GM12801 (cell line): ENCODE data around the gene KCNJ11.

Source experiments
- TF ChIP-seq, protein P1 (sequence below): IDR thresholded peaks from one replicate; pipeline ENCODE4 v1.5.1; 2011; ENCODE audit warnings: control low read depth; ENCODE audit not compliant: insufficient read length; ENCODE audit errors: extremely low read depth

Gene KCNJ11

GRCh38 chr11:17401316-17401715 lies 12.9 kb upstream of the KCNJ11 start:
- TF ChIP-seq, protein P1, sequence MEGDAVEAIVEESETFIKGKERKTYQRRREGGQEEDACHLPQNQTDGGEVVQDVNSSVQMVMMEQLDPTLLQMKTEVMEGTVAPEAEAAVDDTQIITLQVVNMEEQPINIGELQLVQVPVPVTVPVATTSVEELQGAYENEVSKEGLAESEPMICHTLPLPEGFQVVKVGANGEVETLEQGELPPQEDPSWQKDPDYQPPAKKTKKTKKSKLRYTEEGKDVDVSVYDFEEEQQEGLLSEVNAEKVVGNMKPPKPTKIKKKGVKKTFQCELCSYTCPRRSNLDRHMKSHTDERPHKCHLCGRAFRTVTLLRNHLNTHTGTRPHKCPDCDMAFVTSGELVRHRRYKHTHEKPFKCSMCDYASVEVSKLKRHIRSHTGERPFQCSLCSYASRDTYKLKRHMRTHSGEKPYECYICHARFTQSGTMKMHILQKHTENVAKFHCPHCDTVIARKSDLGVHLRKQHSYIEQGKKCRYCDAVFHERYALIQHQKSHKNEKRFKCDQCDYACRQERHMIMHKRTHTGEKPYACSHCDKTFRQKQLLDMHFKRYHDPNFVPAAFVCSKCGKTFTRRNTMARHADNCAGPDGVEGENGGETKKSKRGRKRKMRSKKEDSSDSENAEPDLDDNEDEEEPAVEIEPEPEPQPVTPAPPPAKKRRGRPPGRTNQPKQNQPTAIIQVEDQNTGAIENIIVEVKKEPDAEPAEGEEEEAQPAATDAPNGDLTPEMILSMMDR: no peak

- TF ChIP-seq, protein P1: no peak
Measured at GRCh38 chr11:17400048-17400775, 11.8 kb upstream of the KCNJ11 start.

GRCh38 chr11:17399236-17399635 lies 10.8 kb upstream of the KCNJ11 start:
- TF ChIP-seq, protein P1: no peak

DNA sequence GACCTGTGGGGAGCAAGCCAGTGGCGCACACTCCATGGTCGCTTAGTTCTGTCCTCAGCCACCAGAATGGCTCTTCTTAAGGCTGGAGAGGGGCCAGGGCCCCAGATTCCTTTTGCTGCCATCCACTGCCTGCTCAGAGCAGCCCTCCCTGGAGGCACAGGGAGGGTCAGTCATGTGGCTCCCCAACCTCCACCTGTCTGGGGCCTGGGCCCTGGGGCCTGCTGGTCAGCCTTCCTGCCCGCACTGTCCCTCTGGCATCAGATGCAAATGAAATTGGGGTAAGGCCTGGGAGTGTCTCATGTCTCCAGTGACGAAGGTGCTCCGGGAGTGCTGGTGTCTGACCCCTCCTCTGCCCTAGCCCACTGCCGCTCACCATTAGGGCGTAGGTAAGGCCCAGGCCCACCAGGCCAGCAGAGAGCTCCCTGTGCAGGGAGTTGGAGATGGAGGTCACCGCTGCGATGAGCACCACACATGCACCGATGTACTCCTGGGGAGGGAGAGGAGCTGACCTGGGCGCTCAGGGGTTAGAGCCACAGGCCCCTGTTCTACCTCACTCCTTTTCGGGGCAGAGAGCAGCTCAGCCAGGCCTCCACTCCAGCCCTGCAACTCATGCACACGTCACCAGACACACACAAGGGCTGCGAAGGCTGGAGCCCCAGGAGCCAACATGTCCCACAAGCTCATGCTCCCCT lies 9.0 kb upstream of the KCNJ11 start:
- TF ChIP-seq, protein P1: no peak

DNA sequence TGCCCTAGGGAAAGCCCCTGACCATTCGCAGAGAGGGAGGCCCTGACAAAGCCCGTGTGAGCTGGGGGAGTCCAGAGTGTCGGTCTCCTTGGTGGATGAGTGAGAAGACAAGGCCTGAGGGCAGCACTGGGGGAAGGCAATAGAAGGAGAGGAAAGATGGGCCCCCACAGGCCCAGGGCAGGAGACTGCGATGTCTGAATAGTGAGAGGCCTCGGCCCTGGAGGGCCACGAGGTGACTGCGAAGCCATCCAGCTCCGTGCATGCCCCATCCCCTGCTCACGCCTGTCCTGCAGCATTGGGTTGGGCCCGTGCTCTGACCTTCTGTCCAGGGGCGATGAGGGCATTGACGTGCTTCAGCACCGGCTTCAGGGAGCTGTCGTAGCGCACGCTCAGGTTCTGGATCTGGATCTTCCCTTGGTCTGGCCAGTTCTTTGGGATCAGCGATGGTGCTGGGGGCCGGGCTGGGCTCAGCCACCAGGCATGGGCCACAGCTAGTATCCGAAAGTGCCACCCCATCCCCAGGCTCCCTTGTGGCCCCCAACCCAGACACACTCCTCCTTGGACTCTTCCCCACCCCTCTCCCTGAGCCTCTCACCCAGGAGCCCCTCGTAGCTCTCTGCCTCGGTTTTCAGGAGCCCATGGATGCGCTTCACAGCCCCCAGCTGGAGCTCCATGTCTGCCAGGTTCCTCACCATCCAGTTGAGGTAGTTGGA lies 8.3 kb upstream of the KCNJ11 start:
- TF ChIP-seq, protein P1: no peak

DNA sequence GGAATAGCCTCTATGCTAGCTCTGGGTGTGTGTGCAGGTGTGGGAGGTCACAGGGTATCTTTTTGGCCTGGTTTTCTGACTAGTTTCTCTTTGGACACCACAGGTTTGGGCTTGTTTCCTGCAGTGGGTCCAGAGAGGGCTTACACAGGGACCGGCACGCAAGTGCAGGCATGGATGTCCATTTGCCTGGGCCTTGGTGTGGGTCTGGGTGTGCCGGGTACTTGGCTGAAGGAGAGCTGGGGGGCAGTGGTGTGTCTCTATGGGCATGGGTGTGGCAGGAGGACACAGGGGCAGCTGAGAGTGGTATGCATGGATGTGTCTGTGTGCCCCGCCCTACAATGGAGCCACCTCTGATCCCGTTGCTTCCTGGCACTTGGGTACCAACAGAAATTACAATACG lies 7.5 kb upstream of the KCNJ11 start:
- TF ChIP-seq, protein P1: no peak

DNA sequence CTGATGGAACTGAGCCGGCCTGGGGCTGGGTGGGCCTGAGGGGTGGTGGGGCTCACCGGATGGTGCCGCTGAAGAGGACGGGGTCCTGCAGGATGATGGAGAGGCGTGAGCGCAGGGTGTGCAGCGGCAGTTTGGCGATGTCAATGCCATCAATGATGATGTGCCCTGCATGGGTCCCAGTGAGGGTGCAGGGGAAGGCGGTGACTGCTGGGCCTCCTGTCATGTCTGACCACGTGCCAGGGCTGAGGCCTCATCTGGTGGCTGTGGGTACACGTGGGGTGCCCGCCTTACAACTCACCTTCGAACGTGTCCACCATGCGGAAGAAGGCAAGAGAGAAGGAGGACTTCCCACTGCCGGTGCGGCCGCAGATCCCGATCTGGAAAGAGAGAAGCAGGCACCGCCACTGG lies 7.1 kb upstream of the KCNJ11 start:
- TF ChIP-seq, protein P1: no peak
